Fibroblast of villous mesenchyme (primary cell): ENCODE measurements around the gene SMYD1. TPM values are rescaled to one million over a fixed set of nuclear protein-coding genes. Genes with fewer than 3 reads are reported as not detected.

Experiments used
- DNase-seq: peaks from one replicate; pipeline ENCODE4 v3.0.0-alpha.2; 2010; ENCODE audit warnings: low read depth
- H3K4me3 ChIP-seq: 2 replicates; pipeline ENCODE4 v1.5.1; 2011; ENCODE audit warnings: low read depth, mild to moderate bottlenecking, low read length
- total RNA-seq: library from RNA; depleted of rRNA; stranded (reverse); fragments of >200 nt; gene quantifications from 2 replicates; pipeline ENCODE4 v1.2.3, GENCODE V29; 2012
- TF ChIP-seq, protein P1 (sequence below): IDR thresholded peaks from 2 replicates; pipeline ENCODE4 v1.5.1; 2012; ENCODE audit warnings: low read depth, mild to moderate bottlenecking, low read length; ENCODE audit not compliant: insufficient read depth

SMYD1 gene
- total RNA-seq, 1 donor = not detected

DNA sequence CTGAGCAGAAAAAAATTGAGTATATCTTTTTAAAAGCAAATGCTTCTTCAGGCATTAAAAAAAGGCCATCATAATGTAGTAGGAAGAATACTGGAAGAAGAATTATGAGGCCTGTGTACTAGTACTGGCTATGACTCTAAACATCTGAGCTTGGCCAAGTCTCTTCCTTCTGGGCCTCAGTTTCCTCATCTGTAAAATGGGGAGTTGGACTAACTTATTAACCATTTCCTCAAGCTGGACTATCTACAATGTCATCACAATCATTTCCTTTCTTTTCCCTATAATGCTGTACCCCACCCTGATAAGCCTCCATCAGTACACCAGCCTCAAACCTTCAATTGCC lies 30.9 kb downstream of the SMYD1 start:
- TF ChIP-seq, protein P1, sequence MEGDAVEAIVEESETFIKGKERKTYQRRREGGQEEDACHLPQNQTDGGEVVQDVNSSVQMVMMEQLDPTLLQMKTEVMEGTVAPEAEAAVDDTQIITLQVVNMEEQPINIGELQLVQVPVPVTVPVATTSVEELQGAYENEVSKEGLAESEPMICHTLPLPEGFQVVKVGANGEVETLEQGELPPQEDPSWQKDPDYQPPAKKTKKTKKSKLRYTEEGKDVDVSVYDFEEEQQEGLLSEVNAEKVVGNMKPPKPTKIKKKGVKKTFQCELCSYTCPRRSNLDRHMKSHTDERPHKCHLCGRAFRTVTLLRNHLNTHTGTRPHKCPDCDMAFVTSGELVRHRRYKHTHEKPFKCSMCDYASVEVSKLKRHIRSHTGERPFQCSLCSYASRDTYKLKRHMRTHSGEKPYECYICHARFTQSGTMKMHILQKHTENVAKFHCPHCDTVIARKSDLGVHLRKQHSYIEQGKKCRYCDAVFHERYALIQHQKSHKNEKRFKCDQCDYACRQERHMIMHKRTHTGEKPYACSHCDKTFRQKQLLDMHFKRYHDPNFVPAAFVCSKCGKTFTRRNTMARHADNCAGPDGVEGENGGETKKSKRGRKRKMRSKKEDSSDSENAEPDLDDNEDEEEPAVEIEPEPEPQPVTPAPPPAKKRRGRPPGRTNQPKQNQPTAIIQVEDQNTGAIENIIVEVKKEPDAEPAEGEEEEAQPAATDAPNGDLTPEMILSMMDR = no peak
- DNase-seq = no peak
- H3K4me3 ChIP-seq = no peak overlapping the region

DNA sequence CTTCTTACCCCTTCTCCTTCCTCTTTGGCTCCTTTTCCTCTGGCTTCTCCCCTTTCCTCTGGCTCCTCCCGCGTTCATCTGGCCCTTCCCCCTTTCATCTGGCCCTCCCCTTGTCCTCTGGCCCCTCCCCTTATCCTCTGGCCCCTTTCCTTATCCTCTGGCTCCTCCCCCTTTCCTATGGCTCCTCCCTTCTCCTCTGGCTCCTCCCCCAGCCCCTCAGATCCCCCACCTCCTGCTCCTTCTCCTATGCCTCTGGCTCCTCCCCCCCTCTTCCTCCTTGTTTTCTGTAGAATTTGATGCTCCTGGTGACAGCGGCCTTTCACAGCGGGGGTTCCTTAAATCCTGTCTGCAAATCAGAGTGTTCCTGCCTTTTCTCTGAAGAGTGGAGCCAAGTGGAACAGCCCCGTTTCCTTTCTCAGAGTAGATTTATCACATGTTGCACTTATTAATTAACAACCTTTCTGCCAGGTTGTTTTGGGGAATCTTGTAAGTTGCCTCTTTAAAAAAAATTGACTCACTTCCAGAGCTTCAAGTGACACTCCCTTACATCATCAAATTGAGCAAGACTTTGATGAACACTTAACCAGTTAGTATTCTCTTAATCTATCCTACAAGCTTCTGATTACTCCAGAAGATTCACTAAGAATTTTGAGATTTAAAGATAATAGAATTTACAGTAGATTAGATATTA lies 32.3 kb downstream of the SMYD1 start:
- TF ChIP-seq, protein P1 = no peak
- H3K4me3 ChIP-seq = no peak overlapping the region
- DNase-seq = peak; percentile 14

DNA sequence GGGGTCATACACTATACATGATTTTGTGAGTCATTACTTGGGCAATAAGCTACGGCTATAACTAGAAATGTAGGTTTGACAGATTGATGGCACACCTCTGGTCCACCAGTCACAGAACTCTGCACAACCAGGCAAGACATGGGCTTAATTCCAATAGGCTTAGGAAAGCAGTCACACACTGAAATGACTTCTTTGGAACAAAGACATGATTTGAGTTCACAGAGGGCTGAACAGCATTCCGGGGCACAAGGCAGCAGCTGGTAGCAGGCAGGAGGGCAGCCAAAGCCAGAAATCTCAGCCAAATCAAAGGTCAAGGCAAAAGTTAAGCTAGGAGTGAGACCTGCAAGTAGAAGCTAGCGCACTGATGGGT lies 32.8 kb downstream of the SMYD1 start:
- TF ChIP-seq, protein P1 = no peak
- no peak for DNase-seq
- H3K4me3 ChIP-seq = no peak overlapping the region

DNA sequence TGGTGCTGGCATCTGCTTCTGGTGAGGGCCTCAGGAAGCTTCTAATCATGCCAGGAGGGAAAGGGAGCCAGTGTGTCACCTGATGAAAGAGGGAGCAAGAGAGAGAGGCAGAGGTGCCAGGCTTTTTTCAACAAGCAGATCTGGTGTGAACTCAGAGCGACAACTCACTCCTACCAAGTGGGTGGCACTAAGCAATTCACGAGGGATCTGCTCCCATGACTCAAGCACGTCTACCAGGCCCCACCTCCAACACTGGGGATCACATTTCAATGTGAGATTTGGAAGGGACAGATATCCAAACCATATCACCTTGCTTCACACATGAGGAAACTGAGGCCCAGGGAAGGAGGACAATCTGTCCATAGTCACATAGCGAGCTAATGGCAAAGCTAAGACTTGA lies 41.2 kb downstream of the SMYD1 start:
- no peak for DNase-seq
- no peak overlapping the region for H3K4me3 ChIP-seq
- TF ChIP-seq, protein P1 = no peak

DNA sequence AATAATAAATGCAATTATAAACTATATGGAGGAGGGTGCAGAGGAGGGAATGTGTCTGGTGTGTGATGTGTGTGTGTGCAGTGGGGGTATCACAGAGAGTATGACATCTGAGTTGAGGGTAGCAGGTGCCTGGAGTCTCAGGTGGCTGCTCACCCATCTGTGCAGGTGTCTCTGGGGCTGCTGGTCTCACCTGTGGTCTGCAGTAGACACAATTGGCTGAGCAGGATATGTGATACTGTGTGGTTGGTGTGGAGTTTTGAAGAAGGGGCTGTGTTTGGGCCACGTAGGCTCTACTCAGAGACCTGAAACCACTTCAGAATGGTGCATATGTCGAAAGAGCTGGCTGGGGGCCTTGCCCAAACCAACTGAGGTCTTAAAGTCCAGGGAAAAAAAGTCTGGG lies 43.2 kb downstream of the SMYD1 start:
- TF ChIP-seq, protein P1 = no peak
- H3K4me3 ChIP-seq = no peak overlapping the region
- DNase-seq = no peak

DNA sequence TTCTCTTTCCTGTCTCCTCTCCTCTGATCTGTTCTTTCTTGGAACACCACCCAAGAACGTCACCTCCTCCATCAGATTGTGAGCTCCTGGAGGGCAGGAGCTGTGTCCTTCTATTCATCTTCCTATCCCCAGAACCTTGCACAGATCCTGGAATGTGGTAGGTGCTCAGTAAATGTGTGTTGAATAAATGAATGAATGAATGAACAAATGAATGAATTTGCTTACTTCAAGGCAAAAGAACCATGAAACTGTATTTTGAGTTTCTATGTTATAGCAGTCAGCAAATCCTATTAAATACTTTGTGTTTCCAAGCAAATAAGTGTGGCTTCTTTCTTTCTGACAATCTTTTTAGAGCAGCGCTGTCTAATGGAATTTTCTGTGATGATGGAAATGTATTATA lies 45.4 kb downstream of the SMYD1 start:
- no peak overlapping the region for H3K4me3 ChIP-seq
- TF ChIP-seq, protein P1 = no peak
- DNase-seq = no peak

DNA sequence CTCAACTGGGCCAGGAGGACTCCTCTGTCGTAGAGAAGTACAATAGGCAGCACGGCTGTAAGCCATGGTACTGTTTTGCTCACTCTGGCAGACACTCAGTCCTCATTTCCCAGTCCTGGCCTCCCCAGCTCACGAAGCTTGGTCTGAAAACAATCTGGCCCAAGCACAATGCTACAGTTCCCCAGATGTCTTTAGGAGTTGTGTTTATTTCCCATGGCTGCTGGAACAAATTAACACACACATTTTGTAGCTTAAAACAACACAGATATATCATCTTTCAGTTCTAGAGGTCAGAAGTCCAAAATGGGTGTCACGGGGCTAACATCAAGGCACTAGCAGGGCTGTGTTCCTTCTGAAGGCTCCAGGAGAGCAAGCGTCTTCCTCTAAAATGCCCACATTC lies 47.3 kb downstream of the SMYD1 start:
- TF ChIP-seq, protein P1 = no peak
- H3K4me3 ChIP-seq = no peak overlapping the region
- no peak for DNase-seq
